ENCODE measurements around the gene USP6NL.

DNA sequence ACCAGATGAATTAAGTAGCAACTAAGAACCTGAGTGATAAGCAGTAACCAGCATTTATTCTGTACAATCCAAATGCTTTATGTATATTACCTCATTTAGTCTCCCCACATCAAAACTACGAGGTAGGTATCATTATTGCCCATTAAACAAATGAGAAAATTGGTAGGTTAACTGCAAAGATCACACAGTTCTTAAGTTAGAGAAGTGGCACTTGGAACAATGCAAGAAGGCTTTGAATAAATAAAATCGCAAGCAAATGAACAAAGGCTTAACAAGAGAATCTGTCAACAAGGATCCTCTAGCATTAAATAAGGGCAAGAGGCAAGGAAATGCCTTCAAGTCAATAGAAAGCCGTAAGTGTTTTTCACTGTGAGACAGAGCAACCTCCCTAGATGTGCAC, 70.2 kb downstream of the USP6NL start:
- TF ChIP-seq CTCF (conservative IDR thresholded peaks at IDR 0.05; ENCODE audit: low read depth, low read length) (no peak), EZH2 (IDR thresholded peaks at IDR 0.05; ENCODE audit: low read length, unreplicated experiment) (no peak)

Measured in PC-3 (cell line).